HEK293 (cell line): Measurements from ENCODE around the gene RAD51.
"Not testable (repeated sequence)": the region's sequence is repeated elsewhere in the genome, so short reads cannot be mapped to it uniquely, and the experiment has no call there.

Experiments used
- CTCF ChIA-PET: fragments of 350-600 bp; formaldehyde crosslinking; extraction: SDS; loops from one replicate; lab custom pipeline; 2021; ENCODE audit warnings: antibody characterized with exemption; lab: Yijun Ruan, JAX
- POLR2A ChIA-PET: fragments of 300-600 bp; formaldehyde crosslinking; extraction: SDS; loops from one replicate; lab custom pipeline; 2020; ENCODE audit warnings: antibody characterized with exemption, inconsistent platforms; lab: Yijun Ruan, JAX
- H3K27ac ChIP-seq: fragments of 200-500 bp; sonication (Bioruptor generic); 2 replicates; pipeline ENCODE4 v1.5.1; 2014; ENCODE audit warnings: low read depth, low read length, control low read depth, inconsistent platforms; ENCODE audit errors: extremely low read depth
- H3K36me3 ChIP-seq, 2 experiments: fragments of 200-500 bp in 1 of 2; sonication (Bioruptor generic) in 1 of 2; 1 replicate in 1 of 2; 2 replicates in 1 of 2; pipeline ENCODE4 v1.5.1; 2014 to 2017; ENCODE audit warnings: inconsistent platforms in 2 of 2, low read length in 2 of 2; ENCODE audit not compliant: control insufficient read depth in 2 of 2, insufficient read depth in 1 of 2
- H3K4me1 ChIP-seq: fragments of 200-500 bp; sonication (Bioruptor generic); 2 replicates; pipeline ENCODE4 v1.5.1; 2014; ENCODE audit warnings: mild to moderate bottlenecking, low read length, inconsistent platforms; ENCODE audit not compliant: control insufficient read depth, insufficient read depth
- H3K4me3 ChIP-seq: 2 replicates; pipeline ENCODE4 v1.5.1; 2011; ENCODE audit warnings: low read depth, mild to moderate bottlenecking, control low read depth, low read length, moderate library complexity
- H3K9me3 ChIP-seq: fragments of 200-500 bp; sonication (Bioruptor generic); 2 replicates; pipeline ENCODE4 v1.5.1; 2014; ENCODE audit warnings: low read depth, low read length, inconsistent platforms; ENCODE audit not compliant: control insufficient read depth, insufficient read depth
- KLF8 ChIP-seq: fragments of 450-650 bp; formaldehyde crosslinking; IDR thresholded peaks from 2 replicates; pipeline ENCODE4 v1.5.1; 2016; ENCODE audit warnings: missing biosample characterization, missing genetic modification characterization
- MYNN ChIP-seq: fragments of 450-650 bp; formaldehyde crosslinking; IDR thresholded peaks from 2 replicates; pipeline ENCODE4 v1.5.1; 2016; ENCODE audit warnings: missing biosample characterization, missing genetic modification characterization, borderline replicate concordance
- PRDM1 ChIP-seq: fragments of 450-650 bp; formaldehyde crosslinking; IDR thresholded peaks from 2 replicates; pipeline ENCODE4; 2016; ENCODE audit warnings: missing biosample characterization, missing genetic modification characterization
- SP2 ChIP-seq: fragments of 450-650 bp; formaldehyde crosslinking; IDR thresholded peaks from 2 replicates; pipeline ENCODE4 v1.5.1; 2016; ENCODE audit warnings: missing biosample characterization, missing genetic modification characterization
- ZBTB17 ChIP-seq: fragments of 450-650 bp; formaldehyde crosslinking; IDR thresholded peaks from 2 replicates; pipeline ENCODE4 v1.5.1; 2016; ENCODE audit warnings: missing biosample characterization, missing genetic modification characterization
- ZNF155 ChIP-seq: fragments of 450-650 bp; formaldehyde crosslinking; IDR thresholded peaks from 2 replicates; pipeline ENCODE4 v1.5.1; 2016; ENCODE audit warnings: missing biosample characterization, missing genetic modification characterization
- ZNF266 ChIP-seq: fragments of 450-650 bp; formaldehyde crosslinking; IDR thresholded peaks from 2 replicates; pipeline ENCODE4 v1.5.1; 2016; ENCODE audit warnings: missing biosample characterization, missing genetic modification characterization, low read depth
- ZNF335 ChIP-seq: fragments of 450-650 bp; formaldehyde crosslinking; conservative IDR thresholded peaks from 2 replicates; pipeline ENCODE4 v1.5.1; 2016; ENCODE audit warnings: missing biosample characterization, missing genetic modification characterization
- ZNF366 ChIP-seq: fragments of 450-650 bp; formaldehyde crosslinking; conservative IDR thresholded peaks from 2 replicates; pipeline ENCODE4 v1.5.1; 2016; ENCODE audit warnings: missing biosample characterization, missing genetic modification characterization
- ZNF473 ChIP-seq: fragments of 450-650 bp; formaldehyde crosslinking; IDR thresholded peaks from 2 replicates; pipeline ENCODE4 v1.5.1; 2017; ENCODE audit warnings: missing biosample characterization, missing genetic modification characterization
- ZNF571 ChIP-seq: fragments of 450-650 bp; formaldehyde crosslinking; IDR thresholded peaks from 2 replicates; pipeline ENCODE4 v1.5.0; 2017; ENCODE audit warnings: missing biosample characterization, missing genetic modification characterization
- ZNF830 ChIP-seq: fragments of 450-650 bp; IDR thresholded peaks from 2 replicates; pipeline ENCODE4 v1.5.0; 2018; ENCODE audit warnings: missing biosample characterization, missing genetic modification characterization, low read depth, mild to moderate bottlenecking, moderate library complexity
- TF ChIP-seq, protein P1 (sequence below): fragments of 450-650 bp; formaldehyde crosslinking; IDR thresholded peaks from 2 replicates; pipeline ENCODE4 v1.5.1; 2016; ENCODE audit warnings: missing biosample characterization, missing genetic modification characterization
- TF ChIP-seq, protein P2 (sequence below): fragments of 450-650 bp; formaldehyde crosslinking; IDR thresholded peaks from 2 replicates; pipeline ENCODE4 v1.5.1; 2016; ENCODE audit warnings: missing biosample characterization, missing genetic modification characterization
- TF ChIP-seq, protein P3 (sequence below): fragments of 450-650 bp; formaldehyde crosslinking; IDR thresholded peaks from 2 replicates; pipeline ENCODE4 v1.5.1; 2016; ENCODE audit warnings: missing biosample characterization, missing genetic modification characterization, low read depth
- TF ChIP-seq, protein P4 (sequence below): fragments of 450-650 bp; formaldehyde crosslinking; conservative IDR thresholded peaks from 2 replicates; pipeline ENCODE4 v1.5.1; 2016; ENCODE audit warnings: low read depth, missing biosample characterization, missing genetic modification characterization

Gene RAD51

DNA sequence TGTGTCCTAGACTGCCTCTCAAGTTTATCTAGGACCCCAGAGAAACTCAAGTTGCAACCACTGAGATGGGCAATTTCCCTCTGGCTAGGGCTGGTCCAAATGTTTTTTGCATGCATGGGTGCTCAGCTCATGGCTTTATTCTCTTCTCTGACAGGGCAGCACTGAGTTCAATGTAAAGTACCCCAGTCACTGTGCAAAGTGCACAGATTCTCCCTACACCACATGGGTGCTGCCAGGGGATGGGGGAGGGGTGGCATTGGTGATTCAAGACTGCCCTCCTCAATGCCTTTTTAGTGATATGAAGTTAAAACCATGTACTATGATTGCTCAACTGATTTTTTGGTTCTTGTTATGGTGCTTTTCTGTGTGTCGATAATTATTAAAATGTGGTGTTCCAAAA, 14.8 kb upstream of the RAD51 start:
- TF ChIP-seq, protein P1, sequence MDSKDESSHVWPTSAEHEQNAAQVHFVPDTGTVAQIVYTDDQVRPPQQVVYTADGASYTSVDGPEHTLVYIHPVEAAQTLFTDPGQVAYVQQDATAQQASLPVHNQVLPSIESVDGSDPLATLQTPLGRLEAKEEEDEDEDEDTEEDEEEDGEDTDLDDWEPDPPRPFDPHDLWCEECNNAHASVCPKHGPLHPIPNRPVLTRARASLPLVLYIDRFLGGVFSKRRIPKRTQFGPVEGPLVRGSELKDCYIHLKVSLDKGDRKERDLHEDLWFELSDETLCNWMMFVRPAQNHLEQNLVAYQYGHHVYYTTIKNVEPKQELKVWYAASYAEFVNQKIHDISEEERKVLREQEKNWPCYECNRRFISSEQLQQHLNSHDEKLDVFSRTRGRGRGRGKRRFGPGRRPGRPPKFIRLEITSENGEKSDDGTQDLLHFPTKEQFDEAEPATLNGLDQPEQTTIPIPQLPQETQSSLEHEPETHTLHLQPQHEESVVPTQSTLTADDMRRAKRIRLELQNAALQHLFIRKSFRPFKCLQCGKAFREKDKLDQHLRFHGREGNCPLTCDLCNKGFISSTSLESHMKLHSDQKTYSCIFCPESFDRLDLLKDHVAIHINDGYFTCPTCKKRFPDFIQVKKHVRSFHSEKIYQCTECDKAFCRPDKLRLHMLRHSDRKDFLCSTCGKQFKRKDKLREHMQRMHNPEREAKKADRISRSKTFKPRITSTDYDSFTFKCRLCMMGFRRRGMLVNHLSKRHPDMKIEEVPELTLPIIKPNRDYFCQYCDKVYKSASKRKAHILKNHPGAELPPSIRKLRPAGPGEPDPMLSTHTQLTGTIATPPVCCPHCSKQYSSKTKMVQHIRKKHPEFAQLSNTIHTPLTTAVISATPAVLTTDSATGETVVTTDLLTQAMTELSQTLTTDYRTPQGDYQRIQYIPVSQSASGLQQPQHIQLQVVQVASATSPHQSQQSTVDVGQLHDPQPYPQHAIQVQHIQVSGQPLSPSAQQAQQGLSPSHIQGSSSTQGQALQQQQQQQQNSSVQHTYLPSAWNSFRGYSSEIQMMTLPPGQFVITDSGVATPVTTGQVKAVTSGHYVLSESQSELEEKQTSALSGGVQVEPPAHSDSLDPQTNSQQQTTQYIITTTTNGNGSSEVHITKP (tag by site-specific recombination), result peak; percentile 78
- no peak for TF ChIP-seq MYNN (tag by site-specific recombination)
- no peak for TF ChIP-seq KLF8 (tag by site-specific recombination)
- TF ChIP-seq ZNF335 (tag by site-specific recombination), result peak; percentile 56
- TF ChIP-seq, protein P2, sequence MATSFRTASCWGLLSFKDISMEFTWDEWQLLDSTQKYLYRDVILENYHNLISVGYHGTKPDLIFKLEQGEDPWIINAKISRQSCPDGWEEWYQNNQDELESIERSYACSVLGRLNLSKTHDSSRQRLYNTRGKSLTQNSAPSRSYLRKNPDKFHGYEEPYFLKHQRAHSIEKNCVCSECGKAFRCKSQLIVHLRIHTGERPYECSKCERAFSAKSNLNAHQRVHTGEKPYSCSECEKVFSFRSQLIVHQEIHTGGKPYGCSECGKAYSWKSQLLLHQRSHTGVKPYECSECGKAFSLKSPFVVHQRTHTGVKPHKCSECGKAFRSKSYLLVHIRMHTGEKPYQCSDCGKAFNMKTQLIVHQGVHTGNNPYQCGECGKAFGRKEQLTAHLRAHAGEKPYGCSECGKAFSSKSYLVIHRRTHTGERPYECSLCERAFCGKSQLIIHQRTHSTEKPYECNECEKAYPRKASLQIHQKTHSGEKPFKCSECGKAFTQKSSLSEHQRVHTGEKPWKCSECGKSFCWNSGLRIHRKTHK (tag by site-specific recombination), result no peak
- TF ChIP-seq ZNF266 (tag by site-specific recombination), result no peak
- no peaks in the 10 kb centered on the region for H3K9me3 ChIP-seq
- no peaks in the 10 kb centered on the region for H3K36me3 ChIP-seq
- POLR2A ChIA-PET, result interaction anchor here (0.6 kb wide), 1 partner anchor 91 kb away, joined by 5 read pairs; no protein-coding TSS in a partner anchor
- CTCF ChIA-PET, result interaction anchor here (0.9 to 1.6 kb wide), 3 partner anchors 10 to 102 kb away, joined by 3 to 6 read pairs (median 4); no protein-coding TSS in a partner anchor
- H3K27ac ChIP-seq, result no peak overlapping the region
- no peak overlapping the region for H3K4me3 ChIP-seq
- no peaks in the 10 kb centered on the region for H3K4me1 ChIP-seq

DNA sequence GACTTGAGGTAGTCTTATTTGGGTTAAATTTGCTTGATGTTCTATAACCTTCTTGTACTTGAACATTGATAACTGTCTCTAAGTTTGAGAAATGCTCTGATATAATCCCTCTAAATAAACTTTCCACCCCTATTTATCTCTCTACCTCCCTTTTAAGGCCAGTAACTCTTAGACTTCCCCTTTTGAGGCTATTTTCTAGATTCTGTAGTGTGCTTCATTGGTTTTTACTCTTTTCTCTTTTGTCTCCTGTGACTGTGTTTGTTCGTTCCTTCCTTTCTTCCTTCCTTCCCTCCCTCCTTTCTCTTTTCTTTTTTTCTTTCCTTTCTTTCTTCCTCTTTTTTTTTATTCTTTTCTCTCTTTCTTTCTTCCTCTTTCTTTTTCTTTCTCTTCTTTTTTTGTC, 14.0 kb upstream of the RAD51 start:
- POLR2A ChIA-PET, H3K4me3 ChIP-seq, H3K4me1 ChIP-seq, H3K9me3 ChIP-seq, H3K27ac ChIP-seq, H3K36me3 ChIP-seq: not testable (repeated sequence)
- CTCF ChIA-PET, result interaction anchor here (0.9 to 1.6 kb wide), 2 partner anchors 11 to 57 kb away, joined by 3 to 4 read pairs; no protein-coding TSS in a partner anchor
- peak; percentile 23; the same call in 1 of the 2 replicates for TF ChIP-seq PRDM1
- peak; percentile 70 for TF ChIP-seq ZNF366 (tag by site-specific recombination)

DNA sequence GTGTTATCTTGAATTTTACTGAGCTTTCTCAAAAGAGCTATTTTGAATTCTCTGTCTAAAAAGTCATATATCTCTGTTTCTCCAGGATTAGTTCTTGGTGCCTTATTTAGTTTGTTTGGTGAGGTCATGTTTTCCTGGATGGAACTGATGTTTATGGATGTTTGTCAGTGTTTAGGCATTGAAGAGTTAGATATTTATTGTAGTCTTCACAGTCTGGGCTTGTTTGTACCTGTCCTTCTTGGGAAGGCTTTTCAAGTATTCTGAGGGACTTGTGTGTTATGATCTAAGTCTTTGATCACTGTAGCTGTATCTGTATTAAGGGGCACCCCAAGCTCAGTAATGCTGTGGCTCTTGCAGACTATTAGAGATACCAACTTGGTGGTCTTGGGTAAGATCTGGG, 10.6 kb upstream of the RAD51 start:
- no peaks in the 10 kb centered on the region for H3K9me3 ChIP-seq
- no peaks in the 10 kb centered on the region for H3K4me1 ChIP-seq
- H3K36me3 ChIP-seq, result no peaks in the 10 kb centered on the region
- no peak overlapping the region for H3K27ac ChIP-seq
- no peak overlapping the region for H3K4me3 ChIP-seq
- CTCF ChIA-PET, result interaction anchor here (1.0 to 1.3 kb wide), 2 partner anchors 95 to 174 kb away, joined by 3 to 4 read pairs; no protein-coding TSS in a partner anchor
- TF ChIP-seq ZNF830 (tag by site-specific recombination), result no peak
- TF ChIP-seq, protein P3, sequence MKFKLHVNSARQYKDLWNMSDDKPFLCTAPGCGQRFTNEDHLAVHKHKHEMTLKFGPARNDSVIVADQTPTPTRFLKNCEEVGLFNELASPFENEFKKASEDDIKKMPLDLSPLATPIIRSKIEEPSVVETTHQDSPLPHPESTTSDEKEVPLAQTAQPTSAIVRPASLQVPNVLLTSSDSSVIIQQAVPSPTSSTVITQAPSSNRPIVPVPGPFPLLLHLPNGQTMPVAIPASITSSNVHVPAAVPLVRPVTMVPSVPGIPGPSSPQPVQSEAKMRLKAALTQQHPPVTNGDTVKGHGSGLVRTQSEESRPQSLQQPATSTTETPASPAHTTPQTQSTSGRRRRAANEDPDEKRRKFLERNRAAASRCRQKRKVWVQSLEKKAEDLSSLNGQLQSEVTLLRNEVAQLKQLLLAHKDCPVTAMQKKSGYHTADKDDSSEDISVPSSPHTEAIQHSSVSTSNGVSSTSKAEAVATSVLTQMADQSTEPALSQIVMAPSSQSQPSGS (tag by site-specific recombination), result 0 out of 2 replicates have a peak, but pooled peaks have one; percentile 18
- POLR2A ChIA-PET, result interaction anchor here (0.7 kb wide), 1 partner anchor 362 kb away, joined by 4 read pairs; no protein-coding TSS in a partner anchor

DNA sequence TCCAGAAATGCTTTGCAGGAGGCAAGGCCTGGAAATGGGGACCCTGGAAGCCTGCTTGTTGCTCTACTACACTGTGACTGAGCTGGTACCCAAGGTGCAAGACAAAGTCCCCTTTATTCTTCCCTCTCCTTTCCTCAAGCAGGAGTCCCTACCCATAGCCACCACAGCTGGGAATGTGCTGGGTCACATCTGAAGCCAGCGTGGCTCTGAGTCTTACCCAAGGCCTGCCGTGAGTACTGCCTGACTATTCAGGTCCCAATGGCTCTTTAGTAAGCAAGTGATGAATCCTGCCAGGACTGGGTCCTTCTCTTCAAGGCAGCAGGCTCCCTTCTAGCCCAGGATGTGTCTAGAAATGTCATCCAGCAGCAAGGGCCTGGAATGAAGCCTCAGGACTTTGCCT, 9.6 kb upstream of the RAD51 start:
- ChIA-PET POLR2A (no interaction called here), CTCF (interaction anchor here (1.0 kb wide), 1 partner anchor 173 kb away, joined by 4 read pairs; no protein-coding TSS in a partner anchor)
- Histone ChIP-seq H3K4me3 (no peak overlapping the region), H3K9me3 (no peaks in the 10 kb centered on the region), H3K4me1 (no peaks in the 10 kb centered on the region), H3K36me3 (no peaks in the 10 kb centered on the region), H3K27ac (no peak overlapping the region)
- TF ChIP-seq SP2 (tag by site-specific recombination), result no peak
- TF ChIP-seq ZNF473 (tag by site-specific recombination), result no peak
- no peak for TF ChIP-seq ZNF155 (tag by site-specific recombination)
- TF ChIP-seq, protein P4, sequence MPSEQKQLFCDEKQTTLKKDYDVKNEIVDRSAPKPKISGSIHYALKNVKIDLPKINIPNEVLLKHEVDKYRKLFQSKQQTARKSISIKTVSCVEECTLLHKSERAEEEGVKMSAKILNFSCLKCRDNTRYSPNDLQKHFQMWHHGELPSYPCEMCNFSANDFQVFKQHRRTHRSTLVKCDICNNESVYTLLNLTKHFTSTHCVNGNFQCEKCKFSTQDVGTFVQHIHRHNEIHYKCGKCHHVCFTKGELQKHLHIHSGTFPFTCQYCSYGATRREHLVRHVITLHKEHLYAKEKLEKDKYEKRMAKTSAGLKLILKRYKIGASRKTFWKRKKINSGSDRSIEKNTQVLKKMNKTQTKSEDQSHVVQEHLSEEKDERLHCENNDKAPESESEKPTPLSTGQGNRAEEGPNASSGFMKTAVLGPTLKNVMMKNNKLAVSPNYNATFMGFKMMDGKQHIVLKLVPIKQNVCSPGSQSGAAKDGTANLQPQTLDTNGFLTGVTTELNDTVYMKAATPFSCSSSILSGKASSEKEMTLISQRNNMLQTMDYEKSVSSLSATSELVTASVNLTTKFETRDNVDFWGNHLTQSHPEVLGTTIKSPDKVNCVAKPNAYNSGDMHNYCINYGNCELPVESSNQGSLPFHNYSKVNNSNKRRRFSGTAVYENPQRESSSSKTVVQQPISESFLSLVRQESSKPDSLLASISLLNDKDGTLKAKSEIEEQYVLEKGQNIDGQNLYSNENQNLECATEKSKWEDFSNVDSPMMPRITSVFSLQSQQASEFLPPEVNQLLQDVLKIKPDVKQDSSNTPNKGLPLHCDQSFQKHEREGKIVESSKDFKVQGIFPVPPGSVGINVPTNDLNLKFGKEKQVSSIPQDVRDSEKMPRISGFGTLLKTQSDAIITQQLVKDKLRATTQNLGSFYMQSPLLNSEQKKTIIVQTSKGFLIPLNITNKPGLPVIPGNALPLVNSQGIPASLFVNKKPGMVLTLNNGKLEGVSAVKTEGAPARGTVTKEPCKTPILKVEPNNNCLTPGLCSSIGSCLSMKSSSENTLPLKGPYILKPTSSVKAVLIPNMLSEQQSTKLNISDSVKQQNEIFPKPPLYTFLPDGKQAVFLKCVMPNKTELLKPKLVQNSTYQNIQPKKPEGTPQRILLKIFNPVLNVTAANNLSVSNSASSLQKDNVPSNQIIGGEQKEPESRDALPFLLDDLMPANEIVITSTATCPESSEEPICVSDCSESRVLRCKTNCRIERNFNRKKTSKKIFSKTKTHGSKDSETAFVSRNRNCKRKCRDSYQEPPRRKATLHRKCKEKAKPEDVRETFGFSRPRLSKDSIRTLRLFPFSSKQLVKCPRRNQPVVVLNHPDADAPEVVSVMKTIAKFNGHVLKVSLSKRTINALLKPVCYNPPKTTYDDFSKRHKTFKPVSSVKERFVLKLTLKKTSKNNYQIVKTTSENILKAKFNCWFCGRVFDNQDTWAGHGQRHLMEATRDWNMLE (tag by site-specific recombination), result no peak
- TF ChIP-seq ZNF571 (tag by site-specific recombination), result no peak
- TF ChIP-seq ZBTB17 (tag by site-specific recombination), result no peak
